Suprapubic skin (tissue), 4 donors: ENCODE results near the gene LRP3.

Experiments
- CTCF ChIP-seq, 2 donors: fragments of 200-600 bp in 1 of 2; fragments of 450-650 bp in 1 of 2; sonication (generic) in 1 of 2; IDR thresholded peaks; one replicate each; pipeline ENCODE4 v1.5.1; 2016 to 2019; ENCODE audit warnings: antibody characterized with exemption in 2 of 2, mild to moderate bottlenecking in 1 of 2, moderate library complexity in 1 of 2
- POLR2A ChIP-seq, 2 donors: fragments of 450-650 bp; IDR thresholded peaks; one replicate each; pipeline ENCODE4 v1.6.1; 2017; ENCODE audit warnings: antibody characterized with exemption in 2 of 2, mild to moderate bottlenecking in 2 of 2, moderate library complexity in 2 of 2
- POLR2AphosphoS5 ChIP-seq, 3 donors: sonication (generic); formaldehyde crosslinking; IDR thresholded peaks; one replicate each; pipeline ENCODE4 v1.6.1; 2017; ENCODE audit warnings: antibody characterized with exemption in 3 of 3

GRCh38 chr19:33250500-33250899 lies 56.4 kb downstream of the LRP3 start:
- TF ChIP-seq CTCF (IDR thresholded peaks at IDR 0.05) (no peak), POLR2A (IDR thresholded peaks at IDR 0.05) (no peak), POLR2AphosphoS5 (IDR thresholded peaks at IDR 0.05) (no peak)
